GM21786 (cell line): ENCODE results near the gene CRISPLD2.

Experiments
- ATAC-seq: cut with Tn5 transposase; IDR thresholded peaks from one replicate; pipeline ENCODE4 v1.9.1; 2021; ENCODE audit not compliant: unreplicated experiment

The CRISPLD2 gene, protein sequence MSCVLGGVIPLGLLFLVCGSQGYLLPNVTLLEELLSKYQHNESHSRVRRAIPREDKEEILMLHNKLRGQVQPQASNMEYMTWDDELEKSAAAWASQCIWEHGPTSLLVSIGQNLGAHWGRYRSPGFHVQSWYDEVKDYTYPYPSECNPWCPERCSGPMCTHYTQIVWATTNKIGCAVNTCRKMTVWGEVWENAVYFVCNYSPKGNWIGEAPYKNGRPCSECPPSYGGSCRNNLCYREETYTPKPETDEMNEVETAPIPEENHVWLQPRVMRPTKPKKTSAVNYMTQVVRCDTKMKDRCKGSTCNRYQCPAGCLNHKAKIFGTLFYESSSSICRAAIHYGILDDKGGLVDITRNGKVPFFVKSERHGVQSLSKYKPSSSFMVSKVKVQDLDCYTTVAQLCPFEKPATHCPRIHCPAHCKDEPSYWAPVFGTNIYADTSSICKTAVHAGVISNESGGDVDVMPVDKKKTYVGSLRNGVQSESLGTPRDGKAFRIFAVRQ

GRCh38 chr16:84819644-84820304, at the start of gene CRISPLD2:
CRISPLD2 (plus strand) TSS chr16:84819985; CDS start chr16:84838496, 18,511 bp downstream.
- no peak for ATAC-seq

GRCh38 chr16:84773312-84773711, 46.5 kb upstream of the CRISPLD2 start:
- ATAC-seq, result no peak

DNA sequence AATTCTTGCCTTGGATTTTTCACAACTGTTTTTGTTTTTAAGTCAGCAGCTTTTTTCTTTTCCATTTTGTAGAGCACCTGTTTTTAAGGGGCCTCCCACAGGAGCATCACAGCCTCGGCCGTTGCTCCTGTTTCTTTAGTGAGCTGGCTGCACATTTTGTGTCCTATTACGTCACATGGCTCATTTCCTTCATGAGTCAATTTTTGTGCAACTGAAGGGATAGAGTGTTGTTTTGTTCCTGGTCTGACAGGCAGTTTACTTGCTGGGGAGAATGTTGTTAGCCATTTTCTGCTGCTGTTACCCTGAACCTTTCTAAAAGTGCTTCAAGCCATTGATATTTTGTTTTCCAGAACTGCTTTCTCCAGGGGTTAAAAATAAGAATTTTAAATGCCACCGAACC, 45.0 kb upstream of the CRISPLD2 start:
- ATAC-seq, result no peak

DNA sequence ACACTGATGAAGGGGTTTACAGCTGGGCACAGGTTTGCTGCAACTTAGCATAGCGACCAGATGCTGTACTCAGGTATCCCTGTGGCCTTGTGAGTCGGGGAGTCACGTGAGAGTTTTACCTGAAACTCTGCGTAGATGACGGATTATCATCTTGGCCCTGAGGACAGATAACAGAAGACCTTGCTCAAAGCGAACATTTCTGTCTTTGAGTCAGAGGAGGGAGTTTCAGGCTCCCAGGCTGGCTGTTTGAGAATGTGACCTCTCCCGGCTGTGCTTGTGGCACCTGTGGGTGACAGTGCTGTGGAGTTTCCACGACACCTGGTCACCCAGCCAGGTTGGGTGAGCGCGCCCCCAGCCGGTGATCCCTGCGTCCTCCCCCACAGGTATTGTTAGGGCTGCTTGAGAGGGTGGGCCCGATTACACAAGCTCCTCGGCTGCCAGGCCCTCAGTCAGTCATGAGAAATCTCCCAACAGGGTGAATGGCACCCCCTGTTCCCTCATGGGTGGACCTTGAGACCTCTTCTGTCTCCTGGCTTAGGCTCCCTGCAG, 44.4 kb upstream of the CRISPLD2 start:
- no peak for ATAC-seq

- no peak for ATAC-seq
These were observed 42.4 kb upstream of the CRISPLD2 start for GRCh38 chr16:84777435-84777834.

DNA sequence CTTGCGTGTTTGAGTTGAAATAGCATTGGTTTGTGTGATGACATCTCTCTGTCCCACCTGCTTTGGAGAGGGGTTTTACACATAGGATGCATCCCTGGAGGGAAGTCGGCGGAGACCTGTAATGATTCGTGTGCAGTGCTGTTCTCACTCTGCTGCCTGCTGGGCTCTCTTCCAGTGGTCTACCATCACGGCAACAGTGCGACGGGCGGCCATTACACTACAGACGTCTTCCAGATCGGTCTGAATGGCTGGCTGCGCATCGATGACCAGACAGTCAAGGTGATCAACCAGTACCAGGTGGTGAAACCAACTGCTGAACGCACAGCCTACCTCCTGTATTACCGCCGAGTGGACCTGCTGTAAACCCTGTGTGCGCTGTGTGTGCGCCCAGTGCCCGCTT, 41.1 kb upstream of the CRISPLD2 start:
- ATAC-seq, result no peak

GRCh38 chr16:84780063-84780462, 39.7 kb upstream of the CRISPLD2 start:
- ATAC-seq, result no peak

- no peak for ATAC-seq
These were observed 39.0 kb upstream of the CRISPLD2 start for GRCh38 chr16:84780544-84781376.

- ATAC-seq, result no peak
These were observed 36.9 kb upstream of the CRISPLD2 start for GRCh38 chr16:84782846-84783245.

- ATAC-seq, result no peak
These were observed 33.8 kb upstream of the CRISPLD2 start for GRCh38 chr16:84785843-84786581.

DNA sequence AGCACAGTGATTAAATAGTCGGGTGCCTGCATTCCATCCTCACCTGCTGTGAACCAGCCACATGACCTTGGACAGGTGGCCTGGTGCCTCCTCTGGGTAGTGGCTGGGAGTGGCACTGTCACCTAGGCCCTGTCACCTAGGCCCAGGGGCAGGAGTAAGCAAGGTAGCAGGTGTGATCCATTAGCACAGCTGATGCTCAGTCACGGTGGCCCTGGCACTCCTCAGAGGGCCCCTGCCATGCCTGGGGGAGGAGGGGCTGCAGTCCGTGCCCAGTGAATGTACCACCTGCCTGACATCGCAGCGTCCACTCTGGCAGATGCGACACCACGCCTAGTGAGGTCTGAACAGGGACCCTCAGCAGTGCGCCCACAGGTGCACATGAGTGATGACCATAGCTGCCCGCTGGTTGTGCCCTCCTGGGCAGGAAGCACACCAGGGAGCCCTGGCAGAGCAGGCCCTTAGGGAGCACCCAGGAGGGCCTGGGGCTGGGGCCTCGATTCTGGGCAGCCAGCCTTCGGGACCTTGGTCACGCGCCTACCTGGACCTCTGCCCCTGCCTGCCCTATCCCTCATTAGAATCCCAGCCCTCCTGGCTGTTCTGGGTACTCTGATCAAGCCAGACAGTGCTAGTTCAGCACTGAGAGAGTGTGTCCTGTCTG, 33.1 kb upstream of the CRISPLD2 start:
- no peak for ATAC-seq

DNA sequence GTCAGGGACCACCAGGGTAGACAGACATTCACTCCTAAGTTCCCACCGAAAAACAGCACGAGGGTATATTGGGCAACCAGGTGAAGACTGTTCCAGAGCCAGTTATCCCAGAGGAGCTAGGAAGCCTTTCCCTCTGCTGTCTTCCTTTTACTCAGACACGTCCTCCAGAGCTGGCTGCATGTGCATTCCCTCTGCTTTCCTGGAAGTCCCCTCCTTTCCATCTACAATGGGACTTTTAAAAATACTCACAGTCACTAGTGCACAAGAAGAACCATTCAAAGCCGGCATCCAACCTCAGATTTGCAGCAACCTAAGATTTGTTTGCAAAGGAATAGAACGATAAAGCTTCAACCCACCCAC, 32.5 kb upstream of the CRISPLD2 start:
- ATAC-seq, result no peak

DNA sequence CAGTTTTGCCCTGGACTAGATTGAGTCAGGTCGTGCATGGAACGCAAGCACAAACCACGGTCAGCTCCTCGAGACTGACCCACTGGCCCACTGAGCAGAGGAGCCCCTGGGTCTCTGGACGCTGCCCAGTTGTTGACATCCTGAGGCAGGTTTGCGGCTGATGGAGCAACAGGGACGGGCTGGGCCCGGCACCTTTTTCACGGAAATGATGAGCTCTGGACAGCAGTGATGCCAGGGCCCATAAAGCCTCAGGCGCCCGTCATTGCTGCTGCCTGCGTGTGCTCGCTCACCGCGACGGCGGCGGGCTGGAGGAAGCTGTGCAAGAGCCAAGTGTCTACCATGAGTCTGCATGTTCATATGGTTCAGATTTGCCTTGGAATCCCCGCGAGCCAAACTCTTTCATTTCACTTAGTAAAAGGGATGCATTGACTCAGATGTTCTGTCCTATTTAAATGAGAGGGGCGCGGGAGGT, 30.8 kb upstream of the CRISPLD2 start:
- ATAC-seq, result no peak

GRCh38 chr16:84789431-84789830, 30.4 kb upstream of the CRISPLD2 start:
- ATAC-seq, result no peak

- no peak for ATAC-seq
These were observed 29.5 kb upstream of the CRISPLD2 start for GRCh38 chr16:84790301-84790700.

- ATAC-seq, result no peak
These were observed 28.7 kb upstream of the CRISPLD2 start for GRCh38 chr16:84791088-84791487.

- no peak for ATAC-seq
These were observed 28.3 kb upstream of the CRISPLD2 start for GRCh38 chr16:84791501-84791900.

DNA sequence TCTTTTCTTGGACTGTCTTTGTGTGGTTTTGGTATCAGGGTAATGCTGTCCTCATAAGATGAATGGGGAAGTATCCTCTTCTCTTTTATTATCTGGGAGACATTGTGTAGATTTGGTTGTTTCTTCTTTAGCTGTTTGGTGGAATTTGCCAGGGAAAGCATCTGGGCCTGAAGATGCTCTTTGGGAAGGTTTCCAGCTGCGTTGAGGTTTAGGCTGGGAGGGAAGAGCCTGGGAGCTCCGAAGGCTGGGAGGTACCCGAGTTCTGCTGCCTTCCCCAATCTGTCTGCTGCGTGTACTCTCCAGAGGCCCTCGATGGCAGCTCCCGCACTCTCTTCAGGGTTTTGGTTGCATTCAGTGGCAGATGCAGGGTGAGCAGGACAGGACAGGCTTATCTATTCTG, 25.6 kb upstream of the CRISPLD2 start:
- no peak for ATAC-seq

GRCh38 chr16:84794626-84795025, 25.2 kb upstream of the CRISPLD2 start:
- ATAC-seq, result no peak
